Upper lobe of left lung (tissue), 4 donors: ENCODE data around the gene EWSR1.
"Not testable (repeated sequence)": the region's sequence is repeated elsewhere in the genome, so short reads cannot be mapped to it uniquely, and the experiment has no call there.

Experiments used
- CTCF ChIP-seq, 6 experiments: fragments of 450-650 bp in 4 of 6; fragments of 200-600 bp in 2 of 6; sonication (generic) in 2 of 6; IDR thresholded peaks; one replicate each; pipeline ENCODE4 v1.5.1; 2016 to 2019; ENCODE audit warnings: antibody characterized with exemption in 6 of 6
- POLR2AphosphoS5 ChIP-seq, 2 donors: sonication (generic); formaldehyde crosslinking; IDR thresholded peaks; one replicate each; pipeline ENCODE4 v1.5.1; 2017; ENCODE audit warnings: antibody characterized with exemption in 2 of 2

DNA sequence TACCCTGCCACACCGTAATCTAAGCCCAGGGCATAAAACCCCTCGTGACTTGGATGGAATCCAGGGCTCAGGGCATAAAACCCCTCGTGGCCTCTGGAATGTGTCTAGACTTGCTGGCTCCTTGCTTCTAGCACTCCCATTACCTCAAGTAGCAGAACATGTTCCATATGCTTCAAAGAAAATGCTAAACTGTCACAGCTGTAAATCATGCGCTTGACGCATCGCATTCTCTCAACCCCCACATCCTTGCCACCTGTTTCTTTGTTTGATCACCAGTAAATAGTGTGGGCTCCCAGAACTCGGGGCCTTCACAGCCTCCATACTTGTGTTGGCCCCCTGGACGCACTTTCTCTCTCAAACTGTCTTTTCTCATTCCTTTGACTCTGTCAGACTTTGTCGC, 27.6 kb upstream of the EWSR1 start:
- not testable (repeated sequence) for TF ChIP-seq POLR2AphosphoS5, CTCF (IDR thresholded peaks at IDR 0.05)
